ENCODE results near the gene VPS8. TPM values are rescaled to one million over a fixed set of nuclear protein-coding genes. Genes with fewer than 3 reads are reported as not detected.

VPS8 gene
- total RNA-seq, 1 experiment from 2014 or later: 39.7 TPM

DNA sequence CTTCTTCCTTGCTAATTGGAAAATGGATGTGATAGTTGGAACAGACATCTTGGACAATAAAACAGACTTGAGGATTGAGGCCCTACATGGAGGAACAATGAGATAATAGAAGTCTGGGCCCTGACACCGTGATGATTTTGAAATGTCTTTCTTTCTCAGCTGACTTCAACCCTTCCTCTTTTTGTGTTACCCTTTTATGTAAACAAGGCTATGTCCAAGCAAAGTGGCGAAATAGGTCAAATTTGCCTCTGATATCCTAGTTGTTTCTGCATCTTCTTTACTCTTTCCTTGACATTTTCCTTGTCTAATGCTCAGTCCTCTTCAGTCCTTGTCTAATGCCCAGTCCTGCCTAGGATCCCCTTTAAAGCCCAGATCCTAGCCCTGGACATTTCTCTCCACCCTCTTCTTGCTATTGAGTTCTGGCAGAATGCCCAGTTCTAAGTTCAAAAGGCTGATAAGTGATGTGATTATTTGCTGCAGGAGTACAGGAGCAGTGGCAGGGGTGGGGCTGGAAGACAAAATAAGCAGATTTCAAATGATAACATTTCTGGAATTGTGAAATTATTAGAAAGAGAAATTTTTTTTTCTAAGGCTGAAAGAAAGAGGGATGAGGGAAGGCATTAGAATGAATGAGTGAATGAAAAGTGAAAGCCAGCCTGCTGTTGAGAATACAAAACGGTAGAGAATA, 6.5 kb upstream of the VPS8 start:
- Histone ChIP-seq H3T11ph (ENCODE audit: low read length) (no peak overlapping the region), H2BK20ac (ENCODE audit: low read depth, low read length, poor library complexity, severe bottlenecking) (no peak overlapping the region), H3K27ac (ENCODE audit: insufficient read length, low read depth, low read length) (no peak overlapping the region), H2AFZ (ENCODE audit: low read length) (no peak overlapping the region), H3K4me1 (ENCODE audit: insufficient read depth, low read length) (no peaks in the 10 kb centered on the region), H2BK15ac (ENCODE audit: low read depth, low read length) (no peak overlapping the region), H2BK12ac (ENCODE audit: insufficient read length, low read depth, low read length) (no peak overlapping the region), H3K56ac (ENCODE audit: insufficient read length, low read depth, low read length) (no peak overlapping the region), H3K4me2 (ENCODE audit: insufficient read depth, insufficient read length, low read length) (no peak overlapping the region), H4K8ac (replicated peaks; ENCODE audit: insufficient read length, low read depth, low read length) (no peak overlapping the region), H3K79me2 (ENCODE audit: insufficient read depth, low read length) (no peaks in the 10 kb centered on the region), H4K91ac (ENCODE audit: insufficient read length, low read depth, low read length) (no peak overlapping the region), H2AK5ac (ENCODE audit: insufficient read length, low read length) (no peak overlapping the region), H3K79me1 (ENCODE audit: insufficient read depth, low read depth, low read length, poor library complexity, severe bottlenecking) (no peaks in the 10 kb centered on the region), H4K20me1 (ENCODE audit: control insufficient read depth, insufficient read depth, insufficient read length) (no peaks in the 10 kb centered on the region), H4K5ac (ENCODE audit: insufficient read length, low read depth, low read length) (no peak overlapping the region), H3K18ac (ENCODE audit: insufficient read length, low read depth, low read length) (no peak overlapping the region), H2BK5ac (ENCODE audit: insufficient read length, low read length) (no peak overlapping the region), H3K27me3 (ENCODE audit: insufficient read depth, low read length) (no peaks in the 10 kb centered on the region), H2BK120ac (ENCODE audit: low read depth, low read length, poor library complexity, severe bottlenecking) (no peak overlapping the region), H3K9ac (ENCODE audit: extremely low read depth, insufficient read length, low read length) (no peak overlapping the region), H3K14ac (ENCODE audit: insufficient read depth, low read length) (no peak overlapping the region), H3K23me2 (ENCODE audit: insufficient read length, low read depth, low read length, poor library complexity, severe bottlenecking) (no peaks in the 10 kb centered on the region), H3K9me3 (ENCODE audit: control insufficient read depth, low read depth, low read length) (no peaks in the 10 kb centered on the region), H3K4ac (ENCODE audit: low read depth, low read length) (no peak overlapping the region), H3K23ac (ENCODE audit: insufficient read length, low read depth, low read length) (no peak overlapping the region)
- TF ChIP-seq, protein P1, sequence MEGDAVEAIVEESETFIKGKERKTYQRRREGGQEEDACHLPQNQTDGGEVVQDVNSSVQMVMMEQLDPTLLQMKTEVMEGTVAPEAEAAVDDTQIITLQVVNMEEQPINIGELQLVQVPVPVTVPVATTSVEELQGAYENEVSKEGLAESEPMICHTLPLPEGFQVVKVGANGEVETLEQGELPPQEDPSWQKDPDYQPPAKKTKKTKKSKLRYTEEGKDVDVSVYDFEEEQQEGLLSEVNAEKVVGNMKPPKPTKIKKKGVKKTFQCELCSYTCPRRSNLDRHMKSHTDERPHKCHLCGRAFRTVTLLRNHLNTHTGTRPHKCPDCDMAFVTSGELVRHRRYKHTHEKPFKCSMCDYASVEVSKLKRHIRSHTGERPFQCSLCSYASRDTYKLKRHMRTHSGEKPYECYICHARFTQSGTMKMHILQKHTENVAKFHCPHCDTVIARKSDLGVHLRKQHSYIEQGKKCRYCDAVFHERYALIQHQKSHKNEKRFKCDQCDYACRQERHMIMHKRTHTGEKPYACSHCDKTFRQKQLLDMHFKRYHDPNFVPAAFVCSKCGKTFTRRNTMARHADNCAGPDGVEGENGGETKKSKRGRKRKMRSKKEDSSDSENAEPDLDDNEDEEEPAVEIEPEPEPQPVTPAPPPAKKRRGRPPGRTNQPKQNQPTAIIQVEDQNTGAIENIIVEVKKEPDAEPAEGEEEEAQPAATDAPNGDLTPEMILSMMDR (conservative IDR thresholded peaks at IDR 0.05): no peak
- H3K36me3 Mint-ChIP-seq (ENCODE audit: insufficient read depth in 1 of 3, low read depth in 3 of 3): no peaks in the 10 kb centered on the region
- peaks cover 13% of the 10 kb centered on the region for H3K27me3 Mint-ChIP-seq (ENCODE audit: low read depth)
- H3K27ac Mint-ChIP-seq: no peak overlapping the region
- no peak overlapping the region for H3K4me3 Mint-ChIP-seq
- no peak for DNase-seq
- peaks cover 2 to 8% of the 10 kb centered on the region in 2 experiments for H3K4me1 Mint-ChIP-seq
- WGBS (ENCODE audit: extremely low coverage, insufficient read length, low lambda C conversion rate): no CpG with 5 or more reads among the region's 3 CpGs
- H3K9me3 Mint-ChIP-seq: no peaks in the 10 kb centered on the region
